Raji (cell line): ENCODE measurements around the gene CD86.

Experiments
- POLR2A ChIP-seq: IDR thresholded peaks from 2 replicates; pipeline ENCODE4 v1.6.1; 2011; ENCODE audit warnings: low read depth, low read length, control low read depth; ENCODE audit not compliant: insufficient read depth

Gene CD86

DNA sequence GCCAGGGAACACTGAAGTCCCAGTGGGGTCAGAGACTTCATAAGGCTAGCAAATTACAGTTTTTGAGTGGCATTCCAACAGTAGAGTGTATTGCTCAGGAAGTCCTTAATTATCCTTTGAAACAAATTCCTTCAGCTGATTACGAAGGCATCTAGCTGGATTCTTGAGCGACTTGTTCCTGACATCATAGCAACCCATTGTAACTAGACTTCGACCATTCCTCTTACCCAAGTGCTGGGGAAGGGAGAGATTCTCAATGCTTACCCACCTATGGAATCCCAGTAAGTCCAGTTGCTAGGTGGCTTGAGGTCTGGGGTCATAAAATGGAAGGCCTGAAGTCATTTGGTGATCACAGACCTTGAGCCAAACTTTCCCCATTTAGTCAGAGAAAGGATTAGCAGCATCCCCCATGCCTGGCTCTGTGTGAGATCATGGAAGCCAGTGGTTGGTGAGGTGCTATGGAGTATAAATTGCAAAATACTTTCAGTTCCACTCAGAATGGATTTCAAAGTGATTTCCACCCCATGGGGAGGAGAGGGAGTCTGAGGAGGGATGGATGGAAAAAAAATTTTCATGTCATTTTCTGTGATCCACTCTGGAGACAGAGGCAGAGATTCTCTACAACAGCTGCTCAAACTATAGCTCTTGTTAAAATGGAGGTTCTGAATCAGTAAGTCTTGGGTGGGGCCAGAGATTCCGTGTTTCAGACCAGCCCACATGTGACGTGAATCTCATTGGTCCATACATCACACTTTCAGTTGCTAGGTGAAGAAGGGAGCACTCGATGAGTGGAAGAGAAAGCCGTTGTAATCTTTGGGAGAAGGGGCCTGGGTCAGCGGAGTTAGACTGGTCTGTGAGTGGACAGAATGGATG is 45.7 kb downstream of the CD86 start:
- TF ChIP-seq POLR2A: no peak

DNA sequence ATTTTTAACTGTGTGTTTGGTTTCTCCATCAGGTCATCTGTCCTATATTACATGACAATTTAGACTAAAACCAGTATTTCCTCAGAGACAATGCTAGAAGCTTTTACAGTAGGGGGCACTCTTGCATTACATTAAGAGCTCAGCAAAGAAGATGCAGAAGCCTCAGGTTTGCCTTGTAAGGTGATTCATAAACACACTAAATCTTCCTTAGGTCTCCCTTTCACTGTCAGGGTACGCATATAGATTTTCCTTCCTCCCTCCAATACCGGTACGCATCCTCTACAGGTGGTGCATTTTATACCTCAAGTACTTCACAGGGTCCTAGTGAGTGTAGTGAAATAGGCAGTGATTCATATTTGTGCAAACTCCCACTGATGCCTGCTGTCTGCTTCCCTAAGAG is 46.5 kb downstream of the CD86 start:
- no peak for TF ChIP-seq POLR2A

GRCh38 chr3:122102191-122102935 is 47.2 kb downstream of the CD86 start:
- no peak for TF ChIP-seq POLR2A

DNA sequence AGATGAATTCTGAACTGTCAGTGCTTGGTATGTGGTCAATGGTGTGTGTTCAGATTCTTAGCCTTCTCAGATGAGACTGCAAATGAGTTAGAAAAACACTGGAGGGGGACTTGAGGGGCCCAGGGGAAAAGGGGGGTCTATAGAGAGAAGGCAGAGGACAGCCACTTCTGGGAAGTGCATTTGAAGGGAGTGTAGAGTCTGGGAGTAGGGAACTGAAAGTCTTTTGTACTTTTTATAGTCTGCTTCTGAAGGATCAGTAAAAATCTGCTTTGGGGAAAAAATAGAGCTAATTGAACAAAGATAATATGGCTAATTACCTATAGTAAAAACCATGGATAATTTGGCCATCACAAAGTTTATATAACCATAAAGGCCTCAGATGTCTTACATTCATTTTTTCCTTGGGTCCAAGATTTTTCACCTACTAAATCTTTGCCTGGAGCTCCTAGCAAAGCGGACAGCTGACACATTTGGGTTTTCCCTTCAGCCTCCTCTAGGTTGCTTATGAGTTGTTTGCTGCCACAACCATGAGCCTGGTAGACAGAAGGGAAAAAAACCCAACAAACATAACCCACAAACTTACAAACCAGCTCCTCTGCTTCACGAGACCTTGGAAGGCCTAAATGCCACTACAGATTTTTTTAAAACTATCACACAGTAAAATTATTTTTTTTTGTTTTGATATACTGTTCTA is 48.8 kb downstream of the CD86 start:
- no peak for TF ChIP-seq POLR2A

- no peak for TF ChIP-seq POLR2A
Observed at GRCh38 chr3:122104515-122105194, 49.5 kb downstream of the CD86 start.

- no peak for TF ChIP-seq POLR2A
Observed at GRCh38 chr3:122105626-122106025, 50.5 kb downstream of the CD86 start.

DNA sequence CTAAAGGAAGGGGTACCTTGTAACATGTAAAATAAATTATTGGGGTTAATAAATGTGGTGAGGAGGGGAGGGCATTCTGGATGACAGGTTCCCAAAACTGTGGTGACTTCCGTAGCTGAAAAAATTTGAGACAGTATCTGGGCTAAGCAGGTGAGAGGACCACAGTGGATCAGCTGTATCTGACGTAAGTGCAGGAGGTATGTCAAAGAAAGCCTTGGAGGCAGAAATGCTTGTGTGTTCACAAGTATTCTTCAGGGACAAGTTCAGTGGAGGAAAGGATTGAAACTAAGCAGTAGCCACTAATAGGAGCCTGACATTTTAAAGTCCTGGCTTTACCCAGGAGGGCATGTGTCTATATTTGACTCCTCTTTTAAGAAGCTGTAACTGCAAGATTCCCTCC is 52.0 kb downstream of the CD86 start:
- no peak for TF ChIP-seq POLR2A

- TF ChIP-seq POLR2A: no peak
Observed at GRCh38 chr3:122111974-122112373, 56.8 kb downstream of the CD86 start.

GRCh38 chr3:122112754-122113153 is 57.6 kb downstream of the CD86 start:
- no peak for TF ChIP-seq POLR2A

GRCh38 chr3:122123850-122124249 is 68.7 kb downstream of the CD86 start:
- TF ChIP-seq POLR2A: no peak

DNA sequence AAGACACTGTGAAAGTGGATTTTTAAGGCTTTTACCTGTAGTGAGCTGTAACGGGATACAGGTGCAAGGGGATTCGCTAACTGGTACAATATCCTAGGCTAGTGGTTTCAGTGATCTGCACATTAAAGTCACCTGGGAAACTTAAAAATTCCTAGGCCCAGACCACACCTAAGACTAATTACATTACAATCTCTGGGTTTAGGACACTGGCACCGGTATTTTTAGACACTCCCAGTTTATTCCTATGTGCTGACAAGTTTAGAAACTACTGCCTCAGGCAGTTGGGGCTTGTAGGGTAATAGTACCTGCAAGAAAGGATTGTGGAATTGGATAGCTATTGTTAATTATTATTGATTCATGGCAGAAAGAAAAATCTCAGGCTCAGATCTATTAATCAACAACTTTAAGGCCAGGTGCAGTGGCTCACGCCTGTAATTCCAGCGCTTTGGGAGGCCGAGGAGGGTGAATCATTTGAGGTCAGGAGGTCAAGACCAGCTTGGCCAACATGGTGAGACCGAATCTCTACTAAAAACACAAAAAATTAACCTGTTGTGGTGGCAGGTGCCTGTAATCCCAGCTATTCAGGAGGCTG is 77.9 kb downstream of the CD86 start:
- no peak for TF ChIP-seq POLR2A

- TF ChIP-seq POLR2A: no peak
Observed at GRCh38 chr3:122146466-122146865, 91.3 kb downstream of the CD86 start.

DNA sequence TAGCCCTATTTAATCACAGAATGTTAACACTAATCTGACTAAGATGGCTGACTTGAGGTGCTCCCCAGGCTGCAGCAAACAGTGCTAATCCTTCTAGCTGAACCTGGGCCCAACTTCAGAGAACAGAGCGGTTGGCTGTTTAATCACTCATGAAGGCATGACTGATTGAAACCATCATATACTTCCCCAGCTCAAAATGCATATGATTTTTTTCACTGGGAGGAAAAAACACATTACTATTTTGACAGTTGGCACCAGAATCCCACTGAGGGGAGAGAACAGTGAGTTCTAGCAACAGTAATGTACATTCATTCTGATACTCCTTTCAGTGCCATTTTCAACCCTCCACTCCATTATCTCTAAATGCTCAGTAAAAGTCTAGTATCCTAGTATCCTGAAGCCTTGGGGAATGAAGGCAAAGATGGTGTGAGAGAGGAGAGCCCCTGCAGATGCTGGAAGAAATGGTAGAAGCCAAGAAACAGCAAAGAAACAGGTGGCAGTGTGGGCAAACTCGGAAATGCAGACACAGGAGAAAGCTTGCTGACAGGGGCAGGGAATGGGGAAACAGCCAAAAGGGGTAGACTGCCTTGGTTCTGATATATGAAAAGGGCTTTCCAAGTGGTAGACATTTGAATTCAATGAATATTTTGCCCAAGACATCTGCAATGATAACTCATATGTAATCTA is 93.9 kb downstream of the CD86 start:
- TF ChIP-seq POLR2A: no peak

- TF ChIP-seq POLR2A: no peak
Observed at GRCh38 chr3:122151480-122151879, 96.3 kb downstream of the CD86 start.

DNA sequence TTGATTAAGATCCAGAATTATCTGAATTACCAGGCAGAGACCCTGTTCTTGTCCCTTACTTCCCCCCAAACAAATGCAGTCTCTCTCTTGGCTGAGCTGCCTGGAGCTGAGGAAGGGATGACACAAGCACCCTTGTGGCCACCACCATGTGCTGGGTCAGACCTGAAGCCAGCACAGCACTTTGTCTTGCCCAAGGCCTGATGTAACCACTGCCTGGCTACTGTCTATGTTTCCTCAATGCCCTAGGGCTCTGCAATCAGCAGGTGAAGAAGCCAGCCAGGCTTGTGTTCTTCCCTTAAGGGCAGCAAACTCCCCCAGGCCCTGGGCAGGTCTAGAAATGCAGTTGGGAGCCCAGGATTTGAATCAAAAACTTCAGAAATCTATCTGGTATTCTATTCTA is 112.5 kb downstream of the CD86 start:
- no peak for TF ChIP-seq POLR2A

DNA sequence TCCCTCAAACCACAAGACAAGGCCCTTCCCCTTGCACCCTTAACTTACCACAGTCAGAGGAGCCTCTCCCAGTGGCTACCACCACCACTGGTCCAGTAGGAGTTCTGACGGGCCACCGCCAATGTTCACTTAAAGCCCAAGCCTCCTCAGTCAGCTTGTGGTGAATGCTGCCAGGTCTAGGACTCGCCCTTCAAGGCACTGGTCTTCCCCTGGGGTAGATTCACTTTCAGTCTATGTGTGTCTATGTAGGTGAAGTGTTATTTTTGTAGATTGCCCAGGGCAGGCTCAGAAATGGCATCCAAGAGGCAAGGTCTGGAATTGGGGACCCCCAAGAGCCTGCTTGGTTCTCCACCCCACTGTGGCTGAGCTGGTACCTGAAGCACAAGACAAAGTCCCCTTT is 112.9 kb downstream of the CD86 start:
- no peak for TF ChIP-seq POLR2A
